H1 (cell line): ENCODE results near the gene LRRK1. TPM values are rescaled to one million over a fixed set of nuclear protein-coding genes. Genes with fewer than 3 reads are reported as not detected.

Experiments
- CTCF ChIA-PET: fragments of 300-600 bp; sonication (Branson Sonifier 250); formaldehyde crosslinking; loops from one replicate; lab custom pipeline; 2021; ENCODE audit not compliant: partially characterized antibody; lab: Charles Lee
- POLR2A ChIA-PET: fragments of 300-600 bp; sonication (Branson Sonifier 250); formaldehyde crosslinking; loops from one replicate; lab custom pipeline; 2021; ENCODE audit warnings: inconsistent platforms; ENCODE audit not compliant: partially characterized antibody; lab: Charles Lee
- DNase-seq, 2 experiments: peaks; one replicate each; pipeline versions ENCODE4 v3.0.0 to v3.0.0-alpha.2; 2010 to 2022; ENCODE audit warnings: low spot score in 2 of 2, low read depth in 1 of 2, mixed read lengths in 1 of 2
- FAIRE-seq: peaks from 2 replicates; lab custom pipeline; 2011; peaks lifted over from hg19 to GRCh38; lab: Jason Lieb, UNC
- H2AFZ ChIP-seq: 2 replicates; pipeline ENCODE4 v1.8.1; 2012; ENCODE audit warnings: low read length, inconsistent platforms
- H2AK5ac ChIP-seq: 2 replicates; pipeline ENCODE4 v1.6.1; 2013; ENCODE audit warnings: low read depth, low read length
- H2BK120ac ChIP-seq: replicated peaks from 2 replicates; pipeline ENCODE3; 2013; ENCODE audit warnings: low read depth, low read length, inconsistent platforms
- H2BK12ac ChIP-seq: 2 replicates; pipeline ENCODE4 v1.6.1; 2013; ENCODE audit warnings: low read depth, low read length
- H2BK15ac ChIP-seq: 2 replicates; pipeline ENCODE4 v1.6.1; 2013; ENCODE audit warnings: low read length
- H2BK20ac ChIP-seq: 2 replicates; pipeline ENCODE4 v1.6.1; 2013; ENCODE audit warnings: low read length
- H2BK5ac ChIP-seq: 2 replicates; pipeline ENCODE4 v1.6.1; 2013; ENCODE audit warnings: low read depth, low read length
- H3K14ac ChIP-seq: 2 replicates; pipeline ENCODE4 v1.6.1; 2013; ENCODE audit warnings: inconsistent platforms; ENCODE audit not compliant: insufficient read length
- H3K18ac ChIP-seq: 2 replicates; pipeline ENCODE4 v1.6.1; 2013; ENCODE audit warnings: low read length; ENCODE audit errors: extremely low read depth
- H3K23ac ChIP-seq: 2 replicates; pipeline ENCODE4 v1.6.1; 2013; ENCODE audit warnings: inconsistent platforms; ENCODE audit not compliant: insufficient read length
- H3K23me2 ChIP-seq: 2 replicates; pipeline ENCODE4 v1.6.1; 2013; ENCODE audit warnings: low read depth, low read length
- H3K27ac ChIP-seq: 2 replicates; pipeline ENCODE4 v1.6.1; 2011; ENCODE audit warnings: low read depth, low read length, inconsistent platforms
- H3K27me3 ChIP-seq, 4 experiments: replicated peaks in 1 of 4; 1 replicate in 1 of 4; 2 replicates in 3 of 4; pipeline versions ENCODE4 v1.6.1 to v1.8.1; 2011 to 2013; ENCODE audit warnings: low read length in 3 of 4, mild to moderate bottlenecking in 3 of 4, inconsistent platforms in 2 of 4, mixed read lengths in 2 of 4, moderate library complexity in 1 of 4; ENCODE audit not compliant: control insufficient read depth in 3 of 4, insufficient read depth in 3 of 4; ENCODE audit errors: extremely low read depth in 1 of 4
- H3K36me3 ChIP-seq, 4 experiments: 2 replicates each; pipeline versions ENCODE4 v1.6.1 to v1.8.1; 2011 to 2013; ENCODE audit warnings: mild to moderate bottlenecking in 4 of 4, low read length in 3 of 4, moderate library complexity in 2 of 4, control low read depth in 1 of 4, inconsistent platforms in 1 of 4; ENCODE audit not compliant: insufficient read depth in 4 of 4, control insufficient read depth in 2 of 4
- H3K4ac ChIP-seq: replicated peaks from 2 replicates; pipeline ENCODE3; 2013; ENCODE audit warnings: low read length, low read depth, mixed read lengths, inconsistent platforms; ENCODE audit not compliant: insufficient read length
- H3K4me1 ChIP-seq, 4 experiments: replicated peaks in 1 of 4; 1 replicate in 1 of 4; 2 replicates in 3 of 4; pipeline versions ENCODE4 v1.6.1 to v1.8.1; 2011 to 2013; ENCODE audit warnings: low read length in 3 of 4, inconsistent platforms in 2 of 4, mixed read lengths in 1 of 4; ENCODE audit not compliant: insufficient read depth in 4 of 4, control insufficient read depth in 3 of 4
- H3K4me2 ChIP-seq, 2 experiments: 2 replicates each; pipeline versions ENCODE4 v1.6.1 to v1.8.1; 2011 to 2013; ENCODE audit warnings: low read depth in 2 of 2, low read length in 2 of 2, control low read depth in 1 of 2, inconsistent platforms in 1 of 2, mild to moderate bottlenecking in 1 of 2; ENCODE audit not compliant: insufficient read depth in 1 of 2
- H3K4me3 ChIP-seq, 4 experiments: fragments of 200-600, 300-600 bp in 1 of 4; sonication (generic), shearing (Covaris generic), sonication (Bioruptor Twin) in 1 of 4; 2 replicates each; pipeline versions ENCODE4 v1.5.1 to v1.8.1; 2011 to 2016; ENCODE audit warnings: low read length in 4 of 4, low read depth in 3 of 4, control low read depth in 2 of 4, inconsistent platforms in 2 of 4, mild to moderate bottlenecking in 2 of 4, mixed read lengths in 1 of 4, moderate library complexity in 1 of 4; ENCODE audit not compliant: insufficient read depth in 2 of 4; ENCODE audit errors: extremely low read depth in 1 of 4
- H3K56ac ChIP-seq: replicated peaks from 2 replicates; pipeline ENCODE3; 2013; ENCODE audit warnings: low read depth, mild to moderate bottlenecking, mixed read lengths, low read length, inconsistent platforms; ENCODE audit not compliant: insufficient read length
- H3K79me1 ChIP-seq: 2 replicates; pipeline ENCODE4 v1.6.1; 2013; ENCODE audit warnings: low read depth, low read length, control low read depth
- H3K79me2 ChIP-seq, 2 experiments: 2 replicates each; pipeline versions ENCODE4 v1.6.1 to v1.8.1; 2012 to 2013; ENCODE audit warnings: low read length in 2 of 2, mild to moderate bottlenecking in 2 of 2, inconsistent platforms in 1 of 2; ENCODE audit not compliant: insufficient read depth in 2 of 2, control insufficient read depth in 1 of 2
- H3K9ac ChIP-seq, 4 experiments: replicated peaks in 1 of 4; 1 replicate in 1 of 4; 2 replicates in 3 of 4; pipeline versions ENCODE4 v1.6.1 to v1.8.1; 2011 to 2013; ENCODE audit warnings: low read depth in 3 of 4, low read length in 3 of 4, control low read depth in 2 of 4, mild to moderate bottlenecking in 2 of 4, moderate library complexity in 2 of 4, inconsistent platforms in 1 of 4; ENCODE audit errors: extremely low read depth in 1 of 4
- H3K9me3 ChIP-seq, 2 experiments: 2 replicates each; pipeline versions ENCODE4 v1.6.1 to v1.8.1; 2012 to 2013; ENCODE audit warnings: mild to moderate bottlenecking in 2 of 2, moderate library complexity in 2 of 2, control low read depth in 1 of 2, inconsistent platforms in 1 of 2, low read depth in 1 of 2, low read length in 1 of 2, mixed read lengths in 1 of 2; ENCODE audit not compliant: insufficient read depth in 2 of 2
- H4K20me1 ChIP-seq, 2 experiments: replicated peaks in 1 of 2; 2 replicates each; pipeline versions ENCODE3 to v1.8.1; 2011 to 2013; ENCODE audit warnings: inconsistent platforms in 2 of 2, low read length in 2 of 2, mild to moderate bottlenecking in 1 of 2; ENCODE audit not compliant: insufficient read depth in 2 of 2, control insufficient read depth in 1 of 2
- H4K5ac ChIP-seq: 2 replicates; pipeline ENCODE4 v1.6.1; 2013; ENCODE audit warnings: low read length, low read depth, mixed read lengths, inconsistent platforms; ENCODE audit not compliant: insufficient read length
- H4K8ac ChIP-seq: 2 replicates; pipeline ENCODE4 v1.8.0; 2013; ENCODE audit warnings: mild to moderate bottlenecking, moderate library complexity, low read length, inconsistent platforms; ENCODE audit not compliant: insufficient read depth; ENCODE audit errors: extremely low read depth
- H4K91ac ChIP-seq: replicated peaks from 2 replicates; pipeline ENCODE3; 2013; ENCODE audit warnings: low read length, mixed read lengths, inconsistent platforms; ENCODE audit not compliant: insufficient read length
- WGBS, 2 experiments: shearing (Covaris generic) in 1 of 2; methylation state at CpG; one replicate each; pipeline versions ENCODE4 v1.1.6 to v1.1.7; 2013 to 2015; ENCODE audit warnings: low lambda C conversion rate in 2 of 2, mixed read lengths in 2 of 2, inconsistent platforms in 1 of 2, low coverage in 1 of 2, missing lambda C conversion rate in 1 of 2; ENCODE audit not compliant: insufficient replicate concordance in 2 of 2, insufficient coverage in 1 of 2, insufficient read length in 1 of 2; ENCODE audit errors: extremely low coverage in 1 of 2, missing lambda C conversion rate in 1 of 2; 5-methylcytosine and 5-hydroxymethylcytosine counted together
- polyA plus RNA-seq, 7 experiments: library from polyadenylated mRNA; depleted of rRNA in 3 of 7; stranded (reverse) in 5 of 7; unstranded in 2 of 7; fragments of >200 nt in 5 of 7; fragments of 200-250 nt in 2 of 7; gene quantifications; 1 replicate in 5 of 7; 2 replicates in 1 of 7; 4 replicates in 1 of 7; pipeline versions ENCODE4 v1.2.1 to v1.2.3, GENCODE V29; 2011 to 2013; ENCODE audit warnings: missing spikeins in 2 of 7, mixed read lengths in 2 of 7
- total RNA-seq: library from RNA; stranded (reverse); fragmentation: NEBNext Ultra II Directional; extraction: Animal tissue kit (Norgen Biotek cat#: 25700); gene quantifications from 2 replicates; pipeline ENCODE4 v1.2.1, GENCODE V29; 2021
- TF ChIP-seq, protein P1 (sequence below): fragments of 300-600 bp; sonication (generic); IDR thresholded peaks from 2 replicates; pipeline ENCODE4 v1.7.1; 2012; ENCODE audit warnings: low read length, moderate library complexity, mild to moderate bottlenecking, inconsistent platforms; ENCODE audit not compliant: insufficient replicate concordance

Gene LRRK1
- total and polyA plus RNA-seq, 2 of the 8 experiments (the other 6 are each of a cell fraction or from before 2014, with no cell fraction given): 1.2 to 3.6 TPM

DNA sequence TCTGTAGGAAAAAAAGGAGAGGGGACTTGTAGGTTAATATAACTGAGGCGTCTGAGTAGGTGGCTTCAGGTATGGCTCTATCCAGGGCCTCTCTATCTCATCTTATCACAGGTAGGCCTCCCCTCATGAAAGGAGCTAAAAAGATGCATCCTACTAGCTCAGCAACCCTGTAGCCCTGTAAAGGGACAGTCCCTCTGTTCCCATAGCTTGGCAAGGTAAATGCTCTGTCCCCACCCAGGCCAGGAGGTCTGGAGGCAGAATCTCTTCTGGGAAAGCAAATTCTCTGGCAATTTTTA, 197.5 kb downstream of the LRRK1 start:
- Histone ChIP-seq H4K20me1 (no peaks in the 10 kb centered on the region), H3K14ac (no peak overlapping the region), H3K9me3 (no peaks in the 10 kb centered on the region), H4K5ac (no peak overlapping the region), H3K27ac (no peak overlapping the region), H3K79me2 (no peaks in the 10 kb centered on the region), H2BK5ac (no peak overlapping the region), H3K23ac (no peak overlapping the region), H4K8ac (no peak overlapping the region), H2AFZ (no peak overlapping the region), H3K4me1 (peaks cover 0 to 9% (median 5%) of the 10 kb centered on the region in 4 experiments; a peak in 5 of 7 replicates), H3K4me3 (no peak overlapping the region), H2BK120ac (no peak overlapping the region), H2BK12ac (no peak overlapping the region), H3K4ac (no peak overlapping the region), H3K9ac (no peak overlapping the region), H4K91ac (no peak overlapping the region), H3K23me2 (no peaks in the 10 kb centered on the region), H2BK15ac (no peak overlapping the region), H2BK20ac (no peak overlapping the region), H3K36me3 (no peaks in the 10 kb centered on the region), H3K27me3 (no peaks in the 10 kb centered on the region; a peak in 1 of 7 replicates), H3K79me1 (no peaks in the 10 kb centered on the region), H3K56ac (no peak overlapping the region), H3K18ac (no peak overlapping the region), H2AK5ac (no peak overlapping the region), H3K4me2 (no peak overlapping the region)
- CTCF ChIA-PET: interaction anchor here (0.8 to 1.4 kb wide), 8 partner anchors 12 to 151 kb away, joined by 3 to 6 read pairs (median 3); no protein-coding TSS in a partner anchor
- no peak for FAIRE-seq
- no peak for DNase-seq
- POLR2A ChIA-PET: no interaction called here
- 93% methylated on average over 1 of the region's 1 CpG; no CpG with 5 or more reads in 1 of the 2 experiments for WGBS, 2 experiments
- TF ChIP-seq, protein P1, sequence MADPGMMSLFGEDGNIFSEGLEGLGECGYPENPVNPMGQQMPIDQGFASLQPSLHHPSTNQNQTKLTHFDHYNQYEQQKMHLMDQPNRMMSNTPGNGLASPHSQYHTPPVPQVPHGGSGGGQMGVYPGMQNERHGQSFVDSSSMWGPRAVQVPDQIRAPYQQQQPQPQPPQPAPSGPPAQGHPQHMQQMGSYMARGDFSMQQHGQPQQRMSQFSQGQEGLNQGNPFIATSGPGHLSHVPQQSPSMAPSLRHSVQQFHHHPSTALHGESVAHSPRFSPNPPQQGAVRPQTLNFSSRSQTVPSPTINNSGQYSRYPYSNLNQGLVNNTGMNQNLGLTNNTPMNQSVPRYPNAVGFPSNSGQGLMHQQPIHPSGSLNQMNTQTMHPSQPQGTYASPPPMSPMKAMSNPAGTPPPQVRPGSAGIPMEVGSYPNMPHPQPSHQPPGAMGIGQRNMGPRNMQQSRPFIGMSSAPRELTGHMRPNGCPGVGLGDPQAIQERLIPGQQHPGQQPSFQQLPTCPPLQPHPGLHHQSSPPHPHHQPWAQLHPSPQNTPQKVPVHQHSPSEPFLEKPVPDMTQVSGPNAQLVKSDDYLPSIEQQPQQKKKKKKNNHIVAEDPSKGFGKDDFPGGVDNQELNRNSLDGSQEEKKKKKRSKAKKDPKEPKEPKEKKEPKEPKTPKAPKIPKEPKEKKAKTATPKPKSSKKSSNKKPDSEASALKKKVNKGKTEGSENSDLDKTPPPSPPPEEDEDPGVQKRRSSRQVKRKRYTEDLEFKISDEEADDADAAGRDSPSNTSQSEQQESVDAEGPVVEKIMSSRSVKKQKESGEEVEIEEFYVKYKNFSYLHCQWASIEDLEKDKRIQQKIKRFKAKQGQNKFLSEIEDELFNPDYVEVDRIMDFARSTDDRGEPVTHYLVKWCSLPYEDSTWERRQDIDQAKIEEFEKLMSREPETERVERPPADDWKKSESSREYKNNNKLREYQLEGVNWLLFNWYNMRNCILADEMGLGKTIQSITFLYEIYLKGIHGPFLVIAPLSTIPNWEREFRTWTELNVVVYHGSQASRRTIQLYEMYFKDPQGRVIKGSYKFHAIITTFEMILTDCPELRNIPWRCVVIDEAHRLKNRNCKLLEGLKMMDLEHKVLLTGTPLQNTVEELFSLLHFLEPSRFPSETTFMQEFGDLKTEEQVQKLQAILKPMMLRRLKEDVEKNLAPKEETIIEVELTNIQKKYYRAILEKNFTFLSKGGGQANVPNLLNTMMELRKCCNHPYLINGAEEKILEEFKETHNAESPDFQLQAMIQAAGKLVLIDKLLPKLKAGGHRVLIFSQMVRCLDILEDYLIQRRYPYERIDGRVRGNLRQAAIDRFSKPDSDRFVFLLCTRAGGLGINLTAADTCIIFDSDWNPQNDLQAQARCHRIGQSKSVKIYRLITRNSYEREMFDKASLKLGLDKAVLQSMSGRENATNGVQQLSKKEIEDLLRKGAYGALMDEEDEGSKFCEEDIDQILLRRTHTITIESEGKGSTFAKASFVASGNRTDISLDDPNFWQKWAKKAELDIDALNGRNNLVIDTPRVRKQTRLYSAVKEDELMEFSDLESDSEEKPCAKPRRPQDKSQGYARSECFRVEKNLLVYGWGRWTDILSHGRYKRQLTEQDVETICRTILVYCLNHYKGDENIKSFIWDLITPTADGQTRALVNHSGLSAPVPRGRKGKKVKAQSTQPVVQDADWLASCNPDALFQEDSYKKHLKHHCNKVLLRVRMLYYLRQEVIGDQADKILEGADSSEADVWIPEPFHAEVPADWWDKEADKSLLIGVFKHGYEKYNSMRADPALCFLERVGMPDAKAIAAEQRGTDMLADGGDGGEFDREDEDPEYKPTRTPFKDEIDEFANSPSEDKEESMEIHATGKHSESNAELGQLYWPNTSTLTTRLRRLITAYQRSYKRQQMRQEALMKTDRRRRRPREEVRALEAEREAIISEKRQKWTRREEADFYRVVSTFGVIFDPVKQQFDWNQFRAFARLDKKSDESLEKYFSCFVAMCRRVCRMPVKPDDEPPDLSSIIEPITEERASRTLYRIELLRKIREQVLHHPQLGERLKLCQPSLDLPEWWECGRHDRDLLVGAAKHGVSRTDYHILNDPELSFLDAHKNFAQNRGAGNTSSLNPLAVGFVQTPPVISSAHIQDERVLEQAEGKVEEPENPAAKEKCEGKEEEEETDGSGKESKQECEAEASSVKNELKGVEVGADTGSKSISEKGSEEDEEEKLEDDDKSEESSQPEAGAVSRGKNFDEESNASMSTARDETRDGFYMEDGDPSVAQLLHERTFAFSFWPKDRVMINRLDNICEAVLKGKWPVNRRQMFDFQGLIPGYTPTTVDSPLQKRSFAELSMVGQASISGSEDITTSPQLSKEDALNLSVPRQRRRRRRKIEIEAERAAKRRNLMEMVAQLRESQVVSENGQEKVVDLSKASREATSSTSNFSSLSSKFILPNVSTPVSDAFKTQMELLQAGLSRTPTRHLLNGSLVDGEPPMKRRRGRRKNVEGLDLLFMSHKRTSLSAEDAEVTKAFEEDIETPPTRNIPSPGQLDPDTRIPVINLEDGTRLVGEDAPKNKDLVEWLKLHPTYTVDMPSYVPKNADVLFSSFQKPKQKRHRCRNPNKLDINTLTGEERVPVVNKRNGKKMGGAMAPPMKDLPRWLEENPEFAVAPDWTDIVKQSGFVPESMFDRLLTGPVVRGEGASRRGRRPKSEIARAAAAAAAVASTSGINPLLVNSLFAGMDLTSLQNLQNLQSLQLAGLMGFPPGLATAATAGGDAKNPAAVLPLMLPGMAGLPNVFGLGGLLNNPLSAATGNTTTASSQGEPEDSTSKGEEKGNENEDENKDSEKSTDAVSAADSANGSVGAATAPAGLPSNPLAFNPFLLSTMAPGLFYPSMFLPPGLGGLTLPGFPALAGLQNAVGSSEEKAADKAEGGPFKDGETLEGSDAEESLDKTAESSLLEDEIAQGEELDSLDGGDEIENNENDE: no peak
